RWPE2 (cell line): ENCODE measurements around the gene SULT2B1.
A peak's percentile ranks its signal among the peaks of the same experiment; 100 is the strongest.

Experiments
- ATAC-seq: fragments of 200-7000 bp; cut with Tn5 transposase; 3 replicates; pipeline ENCODE4 v1.9.1; 2021; ENCODE audit warnings: low read depth
- DNase-seq: peaks from one replicate; pipeline ENCODE4 v3.0.0-alpha.2; 2020; ENCODE audit warnings: low spot score
- H3K27ac ChIP-seq: fragments of 450-650 bp; 2 replicates; pipeline ENCODE4 v1.5.1; 2017; ENCODE audit warnings: mild to moderate bottlenecking; ENCODE audit not compliant: poor library complexity, severe bottlenecking
- H3K27me3 ChIP-seq: fragments of 250-450 bp; sonication (Bioruptor Pico); 2 replicates; pipeline ENCODE4 v1.5.1; 2021; ENCODE audit warnings: mild to moderate bottlenecking, moderate library complexity; ENCODE audit not compliant: insufficient read depth, poor library complexity, severe bottlenecking
- H3K36me3 ChIP-seq: fragments of 250-450 bp; sonication (Bioruptor Pico); 2 replicates; pipeline ENCODE4 v1.5.1; 2020; ENCODE audit warnings: low read depth, mild to moderate bottlenecking, moderate library complexity
- H3K4me1 ChIP-seq: fragments of 250-450 bp; sonication (Bioruptor Pico); 2 replicates; pipeline ENCODE4 v1.5.1; 2021; ENCODE audit warnings: mild to moderate bottlenecking, moderate library complexity; ENCODE audit not compliant: insufficient read depth, poor library complexity, severe bottlenecking
- H3K4me3 ChIP-seq: fragments of 250-450 bp; sonication (Bioruptor Pico); 2 replicates; pipeline ENCODE4 v1.5.1; 2021; ENCODE audit warnings: mild to moderate bottlenecking, moderate library complexity; ENCODE audit not compliant: severe bottlenecking
- H3K9me3 ChIP-seq: fragments of 250-450 bp; sonication (Bioruptor Pico); 2 replicates; pipeline ENCODE4 v1.5.1; 2021; ENCODE audit warnings: mild to moderate bottlenecking, moderate library complexity; ENCODE audit not compliant: severe bottlenecking
- TF ChIP-seq, protein P1 (sequence below): fragments of 450-650 bp; IDR thresholded peaks from one replicate; pipeline ENCODE4 v1.5.1; 2017; ENCODE audit warnings: mild to moderate bottlenecking, moderate library complexity; ENCODE audit not compliant: poor library complexity, severe bottlenecking

Gene SULT2B1

GRCh38 chr19:48638831-48639381, 86.9 kb downstream of the SULT2B1 start:
- H3K27ac ChIP-seq, result peak overlapping the region; percentile 90
- ATAC-seq (no peak), DNase-seq (no peak)
- no peaks in the 10 kb centered on the region for H3K27me3 ChIP-seq
- H3K36me3 ChIP-seq, result no peaks in the 10 kb centered on the region
- TF ChIP-seq, protein P1, sequence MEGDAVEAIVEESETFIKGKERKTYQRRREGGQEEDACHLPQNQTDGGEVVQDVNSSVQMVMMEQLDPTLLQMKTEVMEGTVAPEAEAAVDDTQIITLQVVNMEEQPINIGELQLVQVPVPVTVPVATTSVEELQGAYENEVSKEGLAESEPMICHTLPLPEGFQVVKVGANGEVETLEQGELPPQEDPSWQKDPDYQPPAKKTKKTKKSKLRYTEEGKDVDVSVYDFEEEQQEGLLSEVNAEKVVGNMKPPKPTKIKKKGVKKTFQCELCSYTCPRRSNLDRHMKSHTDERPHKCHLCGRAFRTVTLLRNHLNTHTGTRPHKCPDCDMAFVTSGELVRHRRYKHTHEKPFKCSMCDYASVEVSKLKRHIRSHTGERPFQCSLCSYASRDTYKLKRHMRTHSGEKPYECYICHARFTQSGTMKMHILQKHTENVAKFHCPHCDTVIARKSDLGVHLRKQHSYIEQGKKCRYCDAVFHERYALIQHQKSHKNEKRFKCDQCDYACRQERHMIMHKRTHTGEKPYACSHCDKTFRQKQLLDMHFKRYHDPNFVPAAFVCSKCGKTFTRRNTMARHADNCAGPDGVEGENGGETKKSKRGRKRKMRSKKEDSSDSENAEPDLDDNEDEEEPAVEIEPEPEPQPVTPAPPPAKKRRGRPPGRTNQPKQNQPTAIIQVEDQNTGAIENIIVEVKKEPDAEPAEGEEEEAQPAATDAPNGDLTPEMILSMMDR, result no peak
- H3K4me3 ChIP-seq, result no peak overlapping the region
- peaks cover 11% of the 10 kb centered on the region for H3K4me1 ChIP-seq
- H3K9me3 ChIP-seq, result no peaks in the 10 kb centered on the region

GRCh38 chr19:48639483-48640375, 87.8 kb downstream of the SULT2B1 start:
- Histone ChIP-seq H3K27ac (no peak overlapping the region), H3K9me3 (no peaks in the 10 kb centered on the region), H3K4me1 (peaks cover 5% of the 10 kb centered on the region), H3K4me3 (no peak overlapping the region), H3K36me3 (no peaks in the 10 kb centered on the region), H3K27me3 (no peaks in the 10 kb centered on the region)
- TF ChIP-seq, protein P1, result no peak
- ATAC-seq (no peak), DNase-seq (no peak)

DNA sequence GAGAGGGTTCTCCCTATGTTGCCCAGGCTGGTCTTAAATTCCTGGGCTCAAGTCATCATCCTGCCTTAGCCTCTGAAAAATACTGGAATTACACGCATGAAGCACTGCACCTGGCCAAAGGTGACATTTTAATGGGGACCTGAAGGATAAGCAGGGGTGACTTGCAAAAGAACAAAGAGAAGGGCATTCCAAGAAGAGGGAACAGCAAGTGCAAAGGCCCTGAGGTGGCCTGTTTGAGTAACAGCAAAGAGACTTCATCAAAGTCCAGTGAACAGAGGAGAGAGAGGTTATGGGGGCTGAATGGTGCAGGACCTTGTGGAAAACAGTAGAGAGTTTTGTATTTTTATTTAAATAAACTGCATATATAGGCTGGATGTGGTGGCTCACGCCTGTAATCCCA, 89.9 kb downstream of the SULT2B1 start:
- H3K27ac ChIP-seq, result no peak overlapping the region
- TF ChIP-seq, protein P1, result no peak
- H3K36me3 ChIP-seq, result no peaks in the 10 kb centered on the region
- H3K4me3 ChIP-seq, result no peak overlapping the region
- DNase-seq, result no peak
- H3K4me1 ChIP-seq, result no peaks in the 10 kb centered on the region
- no peaks in the 10 kb centered on the region for H3K9me3 ChIP-seq
- ATAC-seq, result no peak
- no peaks in the 10 kb centered on the region for H3K27me3 ChIP-seq

- H3K27me3 ChIP-seq, result no peaks in the 10 kb centered on the region
- TF ChIP-seq, protein P1, result no peak
- no peaks in the 10 kb centered on the region for H3K9me3 ChIP-seq
- H3K4me1 ChIP-seq, result no peaks in the 10 kb centered on the region
- no peaks in the 10 kb centered on the region for H3K36me3 ChIP-seq
- ATAC-seq (no peak), DNase-seq (no peak)
- no peak overlapping the region for H3K4me3 ChIP-seq
- no peak overlapping the region for H3K27ac ChIP-seq
These were observed 90.9 kb downstream of the SULT2B1 start for GRCh38 chr19:48642862-48643261.

DNA sequence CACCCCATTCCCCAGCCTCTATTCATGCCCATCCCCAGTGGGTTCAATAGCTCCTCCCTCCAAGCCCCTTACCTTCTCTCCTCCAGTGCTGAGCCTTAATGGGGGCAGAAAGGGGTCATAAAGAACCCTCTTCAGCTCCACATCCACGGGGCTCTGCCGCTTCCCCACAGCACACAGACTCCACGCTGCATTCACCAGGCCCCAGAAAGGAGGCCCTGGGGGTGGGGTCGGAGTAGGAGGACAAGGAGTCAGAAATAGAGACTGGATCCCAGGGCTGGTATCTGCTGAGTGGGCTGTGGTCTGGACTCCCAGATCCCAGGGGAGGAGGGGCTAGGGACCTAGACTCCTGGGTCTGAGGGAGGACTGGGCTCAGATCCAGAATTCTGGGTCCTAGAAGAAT, 92.4 kb downstream of the SULT2B1 start:
- ATAC-seq (no peak), DNase-seq (no peak)
- TF ChIP-seq, protein P1, result no peak
- Histone ChIP-seq H3K9me3 (no peaks in the 10 kb centered on the region), H3K36me3 (no peaks in the 10 kb centered on the region), H3K4me1 (peaks cover 4% of the 10 kb centered on the region), H3K27ac (no peak overlapping the region), H3K27me3 (no peaks in the 10 kb centered on the region), H3K4me3 (no peak overlapping the region)
